Measurements from ENCODE around the gene PCCA.

DNA sequence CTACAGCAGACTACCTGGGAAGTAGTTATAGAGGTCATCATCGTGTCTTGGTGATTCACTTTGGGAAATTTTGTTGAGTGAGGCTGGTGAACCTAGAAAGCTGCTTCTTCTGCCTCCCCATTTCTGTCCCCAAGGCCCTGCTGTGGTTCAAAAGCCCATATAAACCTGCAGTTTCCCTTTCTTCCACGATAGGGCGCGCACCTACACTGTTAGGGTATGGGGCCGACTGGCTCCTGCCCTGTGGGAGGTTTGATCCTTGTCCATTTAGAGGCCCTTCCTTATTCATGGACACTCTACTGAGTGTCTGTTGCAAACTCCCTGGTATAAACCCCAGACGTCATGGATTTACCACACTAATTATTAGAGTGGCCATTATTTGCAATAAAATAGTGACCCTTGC lies 307.9 kb downstream of the PCCA start:
- TF ChIP-seq CTCF (conservative IDR thresholded peaks at IDR 0.05) (no peak), ZFX (IDR thresholded peaks at IDR 0.05) (no peak)
